Osteoblast (primary cell): ENCODE results near the gene NDUFS3. TPM values are rescaled to one million over a fixed set of nuclear protein-coding genes. Genes with fewer than 3 reads are reported as not detected.

Experiments
- DNase-seq: peaks from one replicate; pipeline ENCODE4 v3.0.0; 2011; ENCODE audit warnings: low spot score, mixed read lengths; ENCODE audit not compliant: insufficient read length; ENCODE audit errors: missing footprints
- H2AFZ ChIP-seq: 2 replicates; pipeline ENCODE4 v1.6.0; 2011; ENCODE audit warnings: mild to moderate bottlenecking, low read length
- H3K27ac ChIP-seq: 2 replicates; pipeline ENCODE4 v1.5.1; 2011; ENCODE audit warnings: mild to moderate bottlenecking, low read depth, low read length, moderate library complexity
- H3K27me3 ChIP-seq: 2 replicates; pipeline ENCODE4 v1.6.0; 2012; ENCODE audit warnings: mild to moderate bottlenecking, control low read depth, inconsistent platforms, low read length, moderate library complexity; ENCODE audit not compliant: insufficient read depth
- H3K36me3 ChIP-seq: 2 replicates; pipeline ENCODE4 v1.5.1; 2011; ENCODE audit warnings: mild to moderate bottlenecking, low read length, control low read depth, moderate library complexity; ENCODE audit not compliant: insufficient read depth
- H3K4me1 ChIP-seq: 2 replicates; pipeline ENCODE4 v1.5.1; 2011; ENCODE audit warnings: mild to moderate bottlenecking, low read length, control low read depth, moderate library complexity; ENCODE audit not compliant: insufficient read depth
- H3K4me2 ChIP-seq: 2 replicates; pipeline ENCODE4 v1.6.0; 2011; ENCODE audit warnings: mild to moderate bottlenecking, low read length; ENCODE audit not compliant: insufficient read depth
- H3K4me3 ChIP-seq: fragments of 200-600 bp; sonication (generic); 3 replicates; pipeline ENCODE4 v1.5.1; 2012; ENCODE audit warnings: mild to moderate bottlenecking, low read length, inconsistent platforms; ENCODE audit not compliant: insufficient read depth
- H3K79me2 ChIP-seq: 2 replicates; pipeline ENCODE4 v1.6.0; 2012; ENCODE audit warnings: mild to moderate bottlenecking, low read length, control low read depth, inconsistent platforms; ENCODE audit not compliant: insufficient read depth
- H3K9me3 ChIP-seq: 2 replicates; pipeline ENCODE4 v1.5.1; 2011; ENCODE audit warnings: low read depth, low read length, control low read depth
- H4K20me1 ChIP-seq: 2 replicates; pipeline ENCODE4 v1.6.0; 2012; ENCODE audit warnings: mild to moderate bottlenecking, low read length, control low read depth; ENCODE audit not compliant: insufficient read depth
- CTCF ChIP-seq: IDR thresholded peaks from 2 replicates; pipeline ENCODE4 v1.5.1; 2011; ENCODE audit warnings: mild to moderate bottlenecking, low read depth, low read length, moderate library complexity; ENCODE audit errors: extremely low read depth
- total RNA-seq: library from RNA; depleted of rRNA; stranded (reverse); fragments of >200 nt; gene quantifications from 2 replicates; pipeline ENCODE4 v1.2.3, GENCODE V29; 2012

Gene NDUFS3
- total RNA-seq, 1 donor: 55.0 TPM

GRCh38 chr11:47583844-47584243, 5.0 kb downstream of the NDUFS3 start:
- DNase-seq: no peak

GRCh38 chr11:47586098-47586855, 7.4 kb downstream of the NDUFS3 start, which contains the start of gene FAM180B:
Gene FAM180B, plus strand, starts transcription at chr11:47586678. Its CDS starts 91 bp downstream, at chr11:47586769.
- Histone ChIP-seq H3K4me2 (no peak within 1 kb of the TSS), H3K9me3 (no peaks in the 10 kb centered on the region), H3K27me3 (peaks cover 13% of the 10 kb centered on the region), H3K27ac (no peak within 1 kb of the TSS), H3K4me1 (no peaks in the 10 kb centered on the region), H3K36me3 (peaks cover 32% of the 10 kb centered on the region), H3K4me3 (no peak within 1 kb of the TSS), H2AFZ (no peak within 1 kb of the TSS), H3K79me2 (peaks cover 2% of the 10 kb centered on the region), H4K20me1 (no peaks in the 10 kb centered on the region)
- TF ChIP-seq CTCF: no peak
- DNase-seq: peak; percentile 81

More at GRCh38 chr11:47583844-47584243, 5.0 kb downstream of the NDUFS3 start:
- H3K27me3 ChIP-seq: no peaks in the 10 kb centered on the region
- peaks cover 10% of the 10 kb centered on the region for H3K4me1 ChIP-seq
- peaks cover 42% of the 10 kb centered on the region for H3K36me3 ChIP-seq
- H2AFZ ChIP-seq: no peak overlapping the region
- H4K20me1 ChIP-seq: no peaks in the 10 kb centered on the region
- no peak overlapping the region for H3K27ac ChIP-seq
- H3K4me3 ChIP-seq: no peak overlapping the region
- no peaks in the 10 kb centered on the region for H3K9me3 ChIP-seq
- no peak overlapping the region for H3K4me2 ChIP-seq
- peaks cover 22% of the 10 kb centered on the region for H3K79me2 ChIP-seq
- no peak for TF ChIP-seq CTCF

GRCh38 chr11:47587039-47587716, 8.3 kb downstream of the NDUFS3 start:
- Histone ChIP-seq H3K27ac (no peak overlapping the region), H3K27me3 (peaks cover 17% of the 10 kb centered on the region), H3K4me3 (no peak overlapping the region), H3K9me3 (no peaks in the 10 kb centered on the region), H2AFZ (no peak overlapping the region), H3K36me3 (peaks cover 23% of the 10 kb centered on the region), H3K4me1 (no peaks in the 10 kb centered on the region), H3K79me2 (no peaks in the 10 kb centered on the region), H3K4me2 (no peak overlapping the region), H4K20me1 (no peaks in the 10 kb centered on the region)
- DNase-seq: peak; percentile 62
- TF ChIP-seq CTCF: no peak

- Histone ChIP-seq H3K9me3 (no peaks in the 10 kb centered on the region), H2AFZ (no peak overlapping the region), H3K4me1 (no peaks in the 10 kb centered on the region), H3K27ac (no peak overlapping the region), H3K4me2 (no peak overlapping the region), H3K36me3 (peaks cover 16% of the 10 kb centered on the region), H3K4me3 (no peak overlapping the region), H4K20me1 (no peaks in the 10 kb centered on the region), H3K27me3 (peaks cover 23% of the 10 kb centered on the region), H3K79me2 (no peaks in the 10 kb centered on the region)
- TF ChIP-seq CTCF: no peak
- DNase-seq: peak; percentile 84
These were observed 9.0 kb downstream of the NDUFS3 start for GRCh38 chr11:47587723-47588326.
